Vagina (tissue), 2 donors: Measurements from ENCODE around the gene RUNX2.

Experiments
- POLR2A ChIP-seq, 2 donors: fragments of 450-650 bp; IDR thresholded peaks; one replicate each; pipeline ENCODE4 v1.6.1; 2017; ENCODE audit warnings: antibody characterized with exemption in 2 of 2, mild to moderate bottlenecking in 2 of 2, moderate library complexity in 2 of 2
- POLR2AphosphoS5 ChIP-seq, 2 donors: sonication (generic); formaldehyde crosslinking; IDR thresholded peaks; one replicate each; pipeline ENCODE4 v1.9.0; 2017; ENCODE audit warnings: antibody characterized with exemption in 2 of 2, mild to moderate bottlenecking in 2 of 2, low read depth in 1 of 2; ENCODE audit not compliant: insufficient read depth in 1 of 2
- TF ChIP-seq, protein P1 (sequence below), 3 experiments: fragments of 450-650 bp in 2 of 3; fragments of 200-600 bp in 1 of 3; sonication (generic) in 1 of 3; IDR thresholded peaks; one replicate each; pipeline ENCODE4 v1.5.1; 2017 to 2019; ENCODE audit warnings: antibody characterized with exemption in 3 of 3, mild to moderate bottlenecking in 2 of 3, moderate library complexity in 2 of 3

DNA sequence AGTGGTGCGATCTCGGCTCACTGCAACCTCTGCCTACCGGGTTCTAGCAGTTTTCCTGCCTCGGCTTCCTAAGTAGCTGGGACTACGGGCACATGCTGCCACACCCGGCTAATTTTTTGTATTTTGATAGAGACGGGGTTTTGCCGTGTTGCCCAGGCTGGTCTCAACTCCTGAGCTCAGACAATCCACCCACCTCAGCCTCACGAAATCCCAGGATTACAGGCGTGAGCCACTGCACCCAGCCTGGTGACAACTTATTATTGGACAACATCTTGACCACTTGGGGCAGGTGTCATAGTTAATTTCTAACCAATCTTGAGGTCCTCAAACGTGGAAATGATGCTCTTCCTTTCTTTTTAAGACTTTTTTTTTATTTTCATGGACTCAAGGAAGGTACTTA, 383.9 kb downstream of the RUNX2 start:
- TF ChIP-seq, protein P1, sequence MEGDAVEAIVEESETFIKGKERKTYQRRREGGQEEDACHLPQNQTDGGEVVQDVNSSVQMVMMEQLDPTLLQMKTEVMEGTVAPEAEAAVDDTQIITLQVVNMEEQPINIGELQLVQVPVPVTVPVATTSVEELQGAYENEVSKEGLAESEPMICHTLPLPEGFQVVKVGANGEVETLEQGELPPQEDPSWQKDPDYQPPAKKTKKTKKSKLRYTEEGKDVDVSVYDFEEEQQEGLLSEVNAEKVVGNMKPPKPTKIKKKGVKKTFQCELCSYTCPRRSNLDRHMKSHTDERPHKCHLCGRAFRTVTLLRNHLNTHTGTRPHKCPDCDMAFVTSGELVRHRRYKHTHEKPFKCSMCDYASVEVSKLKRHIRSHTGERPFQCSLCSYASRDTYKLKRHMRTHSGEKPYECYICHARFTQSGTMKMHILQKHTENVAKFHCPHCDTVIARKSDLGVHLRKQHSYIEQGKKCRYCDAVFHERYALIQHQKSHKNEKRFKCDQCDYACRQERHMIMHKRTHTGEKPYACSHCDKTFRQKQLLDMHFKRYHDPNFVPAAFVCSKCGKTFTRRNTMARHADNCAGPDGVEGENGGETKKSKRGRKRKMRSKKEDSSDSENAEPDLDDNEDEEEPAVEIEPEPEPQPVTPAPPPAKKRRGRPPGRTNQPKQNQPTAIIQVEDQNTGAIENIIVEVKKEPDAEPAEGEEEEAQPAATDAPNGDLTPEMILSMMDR (IDR thresholded peaks at IDR 0.05), result no peak
- TF ChIP-seq POLR2A (IDR thresholded peaks at IDR 0.05) (no peak), POLR2AphosphoS5 (IDR thresholded peaks at IDR 0.05; ENCODE audit: insufficient read depth in 1 of 2, low read depth in 1 of 2) (no peak)
